A549 (cell line): Measurements from ENCODE around the gene PTPN14. TPM values are rescaled to one million over a fixed set of nuclear protein-coding genes. Genes with fewer than 3 reads are reported as not detected.
"Not testable (repeated sequence)": the region's sequence is repeated elsewhere in the genome, so short reads cannot be mapped to it uniquely, and the experiment has no call there.

Experiments used
- ATAC-seq, 2 experiments: fragments of 200-7000 bp in 1 of 2; fragments of >200 bp in 1 of 2; cut with Nextera tagmentation in 1 of 2; cut with Tn5 transposase in 1 of 2; 3 replicates each; pipeline versions ENCODE4 v1.8.0 to v1.9.1; 2018 to 2020; ENCODE audit warnings: mild to moderate bottlenecking in 1 of 2, moderate library complexity in 1 of 2
- CTCF ChIA-PET: fragments of 300-600 bp; sonication (Branson Sonifier 250); formaldehyde crosslinking; extraction: SDS; loops from one replicate; lab custom pipeline; 2021; ENCODE audit warnings: antibody characterized with exemption, inconsistent platforms; lab: Yijun Ruan, JAX
- POLR2A ChIA-PET: fragments of 350-600 bp; formaldehyde crosslinking; extraction: SDS; loops from one replicate; lab custom pipeline; 2021; ENCODE audit warnings: antibody characterized with exemption, inconsistent platforms; lab: Yijun Ruan, JAX
- DNase-seq, 2 experiments: peaks; one replicate each; pipeline versions ENCODE4 v3.0.0 to v3.0.0-alpha.2; 2011 to 2016; ENCODE audit warnings: low read depth in 1 of 2, low spot score in 1 of 2
- FAIRE-seq: peaks from 2 replicates; lab custom pipeline; 2011; peaks lifted over from hg19 to GRCh38; lab: Jason Lieb, UNC
- H3K27ac ChIP-seq, 2 experiments: fragments of >200 bp; sonication (Bioruptor Twin); formaldehyde crosslinking; 3 replicates each; pipeline ENCODE4 v1.5.1; 2016 to 2017
- H3K4me1 ChIP-seq: fragments of >200 bp; sonication (Bioruptor Twin); formaldehyde crosslinking; 3 replicates; pipeline ENCODE4 v1.6.1; 2016
- H3K4me2 ChIP-seq: fragments of >200 bp; sonication (Bioruptor Twin); formaldehyde crosslinking; 3 replicates; pipeline ENCODE4 v1.6.1; 2016
- H3K4me3 ChIP-seq: fragments of >200 bp; sonication (Bioruptor Twin); formaldehyde crosslinking; 3 replicates; pipeline ENCODE4 v1.5.1; 2016
- H3K9me3 ChIP-seq: fragments of >200 bp; sonication (Bioruptor Twin); formaldehyde crosslinking; 3 replicates; pipeline ENCODE4 v1.6.1; 2016
- ATOH8 ChIP-seq: fragments of 250-450 bp; sonication (Bioruptor Pico); IDR thresholded peaks from 2 replicates; pipeline ENCODE4 v1.5.0; 2020; ENCODE audit warnings: low read depth, mild to moderate bottlenecking, moderate library complexity
- CBX2 ChIP-seq: fragments of 200-600 bp; sonication (generic); IDR thresholded peaks from 2 replicates; pipeline ENCODE4 v1.6.1; 2016; ENCODE audit warnings: low read depth, mild to moderate bottlenecking, borderline replicate concordance
- FOSL2 ChIP-seq, 2 experiments: fragments of 450-650 bp in 1 of 2; fragments of >200 bp in 1 of 2; sonication (Bioruptor Twin) in 1 of 2; formaldehyde crosslinking; IDR thresholded peaks; 2 replicates each; pipeline versions ENCODE4 v1.5.0 to v1.6.1; 2016 to 2020; ENCODE audit warnings: mild to moderate bottlenecking in 1 of 2, moderate library complexity in 1 of 2
- FOXS1 ChIP-seq: fragments of 250-450 bp; sonication (Bioruptor Pico); IDR thresholded peaks from 2 replicates; pipeline ENCODE4 v1.5.0; 2020; ENCODE audit warnings: mild to moderate bottlenecking, moderate library complexity
- NPAS2 ChIP-seq: fragments of 250-450 bp; sonication (Bioruptor Pico); IDR thresholded peaks from 2 replicates; pipeline ENCODE4 v1.8.0; 2022; ENCODE audit warnings: mild to moderate bottlenecking, moderate library complexity, borderline replicate concordance
- REST ChIP-seq: fragments of 200-600 bp; sonication (generic); IDR thresholded peaks from 2 replicates; pipeline ENCODE4 v1.6.1; 2016; ENCODE audit warnings: antibody characterized with exemption, mild to moderate bottlenecking, moderate library complexity
- TFCP2L1 ChIP-seq: fragments of 250-450 bp; sonication (Bioruptor Pico); IDR thresholded peaks from 2 replicates; pipeline ENCODE4 v1.5.0; 2021; ENCODE audit warnings: mild to moderate bottlenecking
- TP53 ChIP-seq: fragments of 250-450 bp; sonication (Bioruptor Pico); IDR thresholded peaks from 2 replicates; pipeline ENCODE4 v1.5.0; 2021; ENCODE audit warnings: mild to moderate bottlenecking, moderate library complexity
- ZFP36 ChIP-seq: fragments of 450-650 bp; IDR thresholded peaks from 2 replicates; pipeline ENCODE4 v1.6.1; 2014; ENCODE audit warnings: borderline replicate concordance; ENCODE audit not compliant: partially characterized antibody
- ZSCAN20 ChIP-seq: fragments of 250-450 bp; sonication (Bioruptor Pico); IDR thresholded peaks from 2 replicates; pipeline ENCODE4 v1.8.0; 2022; ENCODE audit warnings: mild to moderate bottlenecking, moderate library complexity
- WGBS: methylation state at CpG from one replicate; pipeline ENCODE4 v1.1.6; 2017; ENCODE audit errors: missing lambda C conversion rate; 5-methylcytosine and 5-hydroxymethylcytosine counted together
- polyA plus RNA-seq, 4 experiments: library from polyadenylated mRNA; depleted of rRNA in 3 of 4; stranded (reverse); fragments of >200 nt; fragmentation: RNase III in 1 of 4; extraction: RNeasy Plus Mini Kit Qiagen cat#74134 plus additional on column Dnase treatment in 1 of 4; gene quantifications; 2 replicates in 3 of 4; 3 replicates in 1 of 4; pipeline ENCODE4 v1.2.3, GENCODE V29; 2011 to 2017

PTPN14 gene
- polyA plus RNA-seq, 2 of the 4 experiments (the other 2 are of a cell fraction): 9.2 to 10.0 TPM

- no peak for TF ChIP-seq REST
- no peak for TF ChIP-seq ZSCAN20 (CRISPR knock-in tag)
Observed at GRCh38 chr1:214498021-214498420, 53.4 kb downstream of the PTPN14 start (continued).

GRCh38 chr1:214496126-214496525 lies 55.3 kb downstream of the PTPN14 start:
- 0 out of 6 replicates have a peak overlapping the region, but pooled peaks of 1 of the 2 experiments have one; percentile 24 for H3K27ac ChIP-seq
- ATAC-seq: no peak; a peak in 1 of 6 replicates

GRCh38 chr1:214494706-214495105 lies 56.7 kb downstream of the PTPN14 start:
- no peak for TF ChIP-seq FOXS1
- TF ChIP-seq FOSL2 (IDR thresholded peaks at IDR 0.05): no peak
- peak; percentile 18; the same call in 1 of the 2 replicates for TF ChIP-seq FOSL2 (CRISPR knock-in tag; IDR thresholded peaks at IDR 0.05)
- peaks cover 22% of the 10 kb centered on the region for H3K4me1 ChIP-seq

More at GRCh38 chr1:214496126-214496525, 55.3 kb downstream of the PTPN14 start:
- WGBS: 81% methylated on average over 4 of the region's 4 CpGs
- ChIA-PET CTCF (interaction anchor here (0.9 to 2.0 kb wide), 3 partner anchors 18 to 97 kb away, joined by 3 to 8 read pairs (median 3); no protein-coding TSS in a partner anchor), POLR2A (no interaction called here)
- 0 out of 3 replicates have a peak overlapping the region, but pooled peaks have one; percentile 9 for H3K4me2 ChIP-seq
- FAIRE-seq (no peak), DNase-seq (no peak)
- H3K4me3 ChIP-seq: no peak overlapping the region
- no peak for TF ChIP-seq TP53 (CRISPR knock-in tag)
- TF ChIP-seq TFCP2L1 (CRISPR knock-in tag): no peak
- no peak for TF ChIP-seq ATOH8 (CRISPR knock-in tag)
- TF ChIP-seq NPAS2 (CRISPR knock-in tag): no peak
- no peak for TF ChIP-seq ZFP36
- TF ChIP-seq CBX2: no peak
- TF ChIP-seq, all 56 proteins: peak for 0
- H3K9me3 ChIP-seq: no peaks in the 10 kb centered on the region
- H3K4me1 ChIP-seq: peaks cover 22% of the 10 kb centered on the region

GRCh38 chr1:214494179-214494578 lies 57.2 kb downstream of the PTPN14 start:
- CTCF ChIA-PET: interaction anchor here (0.6 kb wide), 1 partner anchor 77 kb away, joined by 5 read pairs; no protein-coding TSS in a partner anchor
- peak in 1 of 2 experiments; percentile 22; a peak in 2 of 6 replicates for ATAC-seq
- not testable (repeated sequence) for H3K4me3 ChIP-seq

More at GRCh38 chr1:214494706-214495105, 56.7 kb downstream of the PTPN14 start:
- Histone ChIP-seq H3K9me3 (no peaks in the 10 kb centered on the region), H3K4me2 (peak overlapping the region; percentile 60), H3K4me3 (no peak overlapping the region), H3K27ac (peak overlapping the region in 1 of 2 experiments; percentile 50; a peak in 2 of 6 replicates)
- POLR2A ChIA-PET: no interaction called here
- peak; percentile 54 for FAIRE-seq
- CTCF ChIA-PET: interaction anchor here (0.6 to 1.5 kb wide), 3 partner anchors 78 to 95 kb away, joined by 3 to 5 read pairs (median 3); no protein-coding TSS in a partner anchor
- 35% methylated on average over 2 of the region's 2 CpGs for WGBS
- peak; percentile 19 to 67; a peak in 4 of 6 replicates for ATAC-seq
- DNase-seq: peak in 1 of 2 experiments; percentile 39

More at GRCh38 chr1:214494179-214494578, 57.2 kb downstream of the PTPN14 start:
- Histone ChIP-seq H3K4me2 (peak overlapping the region; percentile 60; the same call in 2 of the 3 replicates), H3K4me1 (peaks cover 22% of the 10 kb centered on the region)
- FAIRE-seq, H3K9me3 ChIP-seq, DNase-seq, POLR2A ChIA-PET, H3K27ac ChIP-seq: not testable (repeated sequence)
- 93% methylated on average over 6 of the region's 6 CpGs for WGBS
